Heart left ventricle (tissue), 16 donors: ENCODE results near the gene MCTP1. TPM values are rescaled to one million over a fixed set of nuclear protein-coding genes. Genes with fewer than 3 reads are reported as not detected.

Experiments
- ATAC-seq, 4 donors: fragments of 200-7000 bp; cut with Tn5 transposase; one replicate each; pipeline ENCODE4 v1.9.1; 2020 to 2022; ENCODE audit warnings: moderate library complexity in 4 of 4, mild to moderate bottlenecking in 3 of 4, moderate number of reproducible peaks in 1 of 4
- DNase-seq, 5 donors: peaks; one replicate each; pipeline ENCODE4 v3.0.0-alpha.2; 2020
- H3K27ac ChIP-seq, 12 donors: fragments of 200-600 bp; sonication (generic) in 4 of 12; one replicate each; pipeline versions ENCODE4 v1.5.0 to v1.8.0; 2016 to 2022; ENCODE audit warnings: mild to moderate bottlenecking in 2 of 12
- H3K27me3 ChIP-seq, 9 donors: fragments of 200-600 bp; sonication (generic) in 2 of 9; one replicate each; pipeline versions ENCODE4 v1.5.1 to v1.8.0; 2016 to 2022; ENCODE audit warnings: mild to moderate bottlenecking in 3 of 9
- H3K36me3 ChIP-seq, 9 donors: fragments of 200-600 bp; sonication (generic) in 2 of 9; one replicate each; pipeline versions ENCODE4 v1.5.0 to v1.8.0; 2018 to 2022; ENCODE audit warnings: mild to moderate bottlenecking in 2 of 9
- H3K4me1 ChIP-seq, 12 donors: fragments of 200-600 bp; sonication (generic) in 4 of 12; one replicate each; pipeline versions ENCODE4 v1.5.0 to v1.8.0; 2016 to 2022; ENCODE audit warnings: mild to moderate bottlenecking in 3 of 12
- H3K4me3 ChIP-seq, 12 donors: fragments of 200-600 bp; sonication (generic) in 4 of 12; one replicate each; pipeline versions ENCODE4 v1.5.0 to v1.8.0; 2017 to 2022; ENCODE audit warnings: mild to moderate bottlenecking in 9 of 12, moderate library complexity in 4 of 12
- H3K9me3 ChIP-seq, 12 donors: fragments of 200-600 bp; sonication (generic) in 4 of 12; one replicate each; pipeline versions ENCODE4 v1.5.0 to v1.8.0; 2016 to 2022; ENCODE audit warnings: mild to moderate bottlenecking in 1 of 12
- POLR2A ChIP-seq, 2 donors: fragments of 450-650 bp; IDR thresholded peaks; one replicate each; pipeline ENCODE4 v1.6.1; 2017; ENCODE audit warnings: antibody characterized with exemption in 2 of 2, mild to moderate bottlenecking in 2 of 2, moderate library complexity in 2 of 2
- WGBS, 4 donors: extraction: QIAGEN DNeasy Blood & Tissue Kit in 2 of 4; methylation state at CpG; one replicate each; pipeline versions ENCODE4 v1.1.5 to v1.1.7; 2013 to 2018; 5-methylcytosine and 5-hydroxymethylcytosine counted together
- intact Hi-C, 10 donors: fragments of 100-400 bp; cut with DNase I; formaldehyde crosslinking; loops; one replicate each; pipeline versions ENCODE4 v1.11.1 to v1.14.2; 2022
- polyA plus RNA-seq, 2 donors: library from polyadenylated mRNA; stranded (reverse); fragments of 200-250 nt; gene quantifications; one replicate each; pipeline ENCODE4 v1.2.3, GENCODE V29; 2013
- total RNA-seq, 9 donors: library from RNA; depleted of rRNA in 2 of 9; stranded (reverse); fragments of >200 nt in 2 of 9; fragmentation: NEBNext Ultra II Directional in 3 of 9; extraction: Animal tissue kit (Norgen Biotek cat#: 25700) in 3 of 9; gene quantifications; one replicate each; pipeline versions ENCODE4 v1.1.0 to v1.2.4, GENCODE V29; 2016 to 2023
- TF ChIP-seq, protein P1 (sequence below), 12 donors: fragments of 200-600 bp; sonication (generic) in 4 of 12; IDR thresholded peaks; one replicate each; pipeline versions ENCODE4 v1.5.0 to v1.8.0; 2018 to 2022; ENCODE audit warnings: antibody characterized with exemption in 12 of 12, mild to moderate bottlenecking in 5 of 12
- donor health status: ischemic (EF 13 %, LVEDD 7.1; RV severe dilation, severe dysfunction).
- donor health status: healthy with polysubstance abuse.
- donor health status: DM: no; HTN: yes; CAD: no.
- donor health status: DM: no; HTN: no; CAD: no.
- donor health status: ischemic (EF 25% LVEDD 6.9; RV normal size, moderate dysfunction).
- donor health status: ischemic (EF 25% LVEDD 5.7; RV mildly dilated, moderate dysfunction).
- donor health status: healthy.
- donor health status: DM: yes; HTN: yes; CAD: no.
- donor health status: ischemic (EF 35%, LVEDD 5.7; RV mildly dilated, moderate dysfunction).
- donor health status: nonischemic (EF 11% LVEDD 7.7; RV severe dilation, severe dysfunction).
- donor health status: DM: yes; HTN: yes; CAD: no.
- donor health status: PGD.
- donor health status: ischemic (EF 29% LVEDD 5.4; RV normal size, mild dysfunction).
- donor health status: nonischemic (EF 23%, LVEDD 6.1; RV moderate dilation, normal function).

Gene MCTP1
- total and polyA plus RNA-seq, 11 donors, result 0.91 to 28.4 (median 6.1) TPM

DNA sequence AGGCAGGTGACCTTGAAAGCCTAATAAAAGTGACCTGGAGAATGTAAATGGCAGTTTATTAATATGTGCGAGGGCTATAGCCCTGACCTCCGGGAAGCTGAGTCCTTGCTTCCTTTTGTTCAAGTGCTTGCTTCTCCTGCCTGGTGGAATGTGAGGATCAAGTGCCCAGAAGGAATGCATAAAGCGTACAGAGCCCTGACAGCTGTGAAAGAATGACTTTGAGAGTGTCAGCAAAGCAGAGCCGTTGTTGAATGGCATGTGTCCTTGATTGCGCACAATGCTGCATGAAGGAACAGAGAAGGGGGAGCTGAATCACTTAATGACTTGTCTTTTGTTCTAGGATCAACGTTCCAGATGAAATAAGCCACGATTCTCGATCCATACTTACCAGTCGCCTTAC is 533.4 kb downstream of the MCTP1 start:
- ATAC-seq (peak in 2 of 4 donors; percentile 38 to 45), DNase-seq (no peak)
- H3K4me1 ChIP-seq, result peaks cover 0 to 6% (median 0%) of the 10 kb centered on the region in 12 donors
- TF ChIP-seq POLR2A (IDR thresholded peaks at IDR 0.05), result no peak
- TF ChIP-seq, protein P1, sequence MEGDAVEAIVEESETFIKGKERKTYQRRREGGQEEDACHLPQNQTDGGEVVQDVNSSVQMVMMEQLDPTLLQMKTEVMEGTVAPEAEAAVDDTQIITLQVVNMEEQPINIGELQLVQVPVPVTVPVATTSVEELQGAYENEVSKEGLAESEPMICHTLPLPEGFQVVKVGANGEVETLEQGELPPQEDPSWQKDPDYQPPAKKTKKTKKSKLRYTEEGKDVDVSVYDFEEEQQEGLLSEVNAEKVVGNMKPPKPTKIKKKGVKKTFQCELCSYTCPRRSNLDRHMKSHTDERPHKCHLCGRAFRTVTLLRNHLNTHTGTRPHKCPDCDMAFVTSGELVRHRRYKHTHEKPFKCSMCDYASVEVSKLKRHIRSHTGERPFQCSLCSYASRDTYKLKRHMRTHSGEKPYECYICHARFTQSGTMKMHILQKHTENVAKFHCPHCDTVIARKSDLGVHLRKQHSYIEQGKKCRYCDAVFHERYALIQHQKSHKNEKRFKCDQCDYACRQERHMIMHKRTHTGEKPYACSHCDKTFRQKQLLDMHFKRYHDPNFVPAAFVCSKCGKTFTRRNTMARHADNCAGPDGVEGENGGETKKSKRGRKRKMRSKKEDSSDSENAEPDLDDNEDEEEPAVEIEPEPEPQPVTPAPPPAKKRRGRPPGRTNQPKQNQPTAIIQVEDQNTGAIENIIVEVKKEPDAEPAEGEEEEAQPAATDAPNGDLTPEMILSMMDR (IDR thresholded peaks at IDR 0.05), result no peak
- 52 to 68% (median 56%) methylated on average over 9 of the region's 9 CpGs for WGBS, 4 donors
- no peaks in the 10 kb centered on the region for H3K27me3 ChIP-seq
- H3K9me3 ChIP-seq, result no peaks in the 10 kb centered on the region
- intact Hi-C loops, result no loop called here
- H3K36me3 ChIP-seq, result no peaks in the 10 kb centered on the region
- no peak overlapping the region for H3K27ac ChIP-seq
- H3K4me3 ChIP-seq, result no peak overlapping the region

DNA sequence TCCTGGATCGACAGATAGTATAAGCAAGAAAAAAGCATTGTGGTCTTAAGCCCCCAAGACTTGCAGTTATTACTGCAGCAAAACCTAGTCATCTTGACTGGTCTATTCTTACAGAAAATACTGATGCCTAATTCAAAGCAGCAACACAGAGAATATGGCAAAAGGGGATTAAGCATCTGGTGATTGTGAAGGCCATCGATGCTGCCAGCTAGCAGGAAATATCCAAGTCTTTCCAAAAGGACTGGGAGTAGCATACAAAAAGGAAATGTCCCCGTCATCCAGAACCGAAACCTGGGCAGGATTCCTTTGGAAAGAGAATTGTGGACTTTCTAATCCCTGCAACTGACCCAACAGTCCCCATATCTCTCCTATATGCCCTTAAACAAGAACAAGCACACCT is 534.2 kb downstream of the MCTP1 start:
- Histone ChIP-seq H3K27me3 (no peaks in the 10 kb centered on the region), H3K9me3 (no peaks in the 10 kb centered on the region), H3K27ac (no peak overlapping the region), H3K36me3 (no peaks in the 10 kb centered on the region), H3K4me3 (no peak overlapping the region), H3K4me1 (peaks cover 0 to 6% (median 0%) of the 10 kb centered on the region in 12 donors)
- no peak for ATAC-seq
- WGBS, 4 donors, result 75 to 91% (median 86%) methylated on average over 4 of the region's 4 CpGs
- intact Hi-C loops, result no loop called here
- no peak for DNase-seq
- TF ChIP-seq, protein P1 (IDR thresholded peaks at IDR 0.05), result no peak
- no peak for TF ChIP-seq POLR2A (IDR thresholded peaks at IDR 0.05)

DNA sequence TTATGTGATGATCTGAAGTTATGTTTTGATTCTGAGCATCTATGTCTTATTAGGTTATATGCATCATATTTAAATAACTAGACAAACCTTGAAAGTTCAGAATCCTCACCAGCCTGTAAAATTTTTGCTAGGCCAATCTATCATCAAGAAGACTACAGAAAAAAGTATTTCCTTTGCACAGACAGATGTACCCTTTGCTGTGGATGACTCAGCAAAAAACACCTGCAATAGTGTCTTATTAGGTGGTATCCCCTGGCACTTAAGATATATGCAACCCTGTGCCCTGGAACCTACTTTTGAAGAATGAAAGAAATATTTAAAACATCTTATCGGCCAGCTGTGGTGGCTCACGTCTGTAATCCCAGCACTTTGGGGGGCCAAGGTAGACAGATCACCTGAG is 535.9 kb downstream of the MCTP1 start:
- H3K4me1 ChIP-seq, result peaks cover 0 to 6% (median 0%) of the 10 kb centered on the region in 12 donors
- no peak for ATAC-seq
- TF ChIP-seq, protein P1 (IDR thresholded peaks at IDR 0.05), result no peak
- no peak for TF ChIP-seq POLR2A (IDR thresholded peaks at IDR 0.05)
- WGBS, 4 donors, result 73 to 90% (median 82%) methylated on average over 2 of the region's 2 CpGs
- H3K27me3 ChIP-seq, result no peaks in the 10 kb centered on the region
- no peak for DNase-seq
- H3K27ac ChIP-seq, result no peak overlapping the region
- H3K4me3 ChIP-seq, result no peak overlapping the region
- H3K9me3 ChIP-seq, result no peaks in the 10 kb centered on the region
- intact Hi-C loops, result no loop called here
- no peaks in the 10 kb centered on the region for H3K36me3 ChIP-seq

DNA sequence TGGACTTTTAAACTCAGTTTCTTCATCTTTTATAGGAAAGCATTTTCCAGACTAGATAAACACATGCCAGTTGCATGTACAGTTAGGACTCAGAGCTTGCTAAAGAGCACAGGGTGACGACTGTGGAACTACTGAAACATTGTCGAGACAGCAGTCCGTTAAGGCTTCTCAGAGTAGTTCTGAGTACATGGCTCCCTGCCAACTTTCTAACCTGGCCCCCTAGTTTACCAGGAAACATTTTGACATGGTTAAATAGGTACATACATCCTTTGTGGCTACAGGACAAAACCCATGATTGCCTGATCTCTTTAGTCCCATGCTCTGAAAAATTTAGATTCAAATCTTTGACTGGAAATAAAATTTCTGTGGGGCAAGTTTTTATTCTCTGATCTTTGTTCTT is 536.7 kb downstream of the MCTP1 start:
- WGBS, 4 donors, result 49 to 64% (median 55%) methylated on average over 3 of the region's 3 CpGs
- TF ChIP-seq POLR2A (IDR thresholded peaks at IDR 0.05), result no peak
- TF ChIP-seq, protein P1 (IDR thresholded peaks at IDR 0.05), result no peak
- intact Hi-C loops, result no loop called here
- no peak overlapping the region for H3K4me3 ChIP-seq
- H3K27ac ChIP-seq, result no peak overlapping the region
- peaks cover 0 to 6% (median 0%) of the 10 kb centered on the region in 12 donors for H3K4me1 ChIP-seq
- no peak for ATAC-seq
- no peak for DNase-seq
- no peaks in the 10 kb centered on the region for H3K27me3 ChIP-seq
- no peaks in the 10 kb centered on the region for H3K9me3 ChIP-seq
- no peaks in the 10 kb centered on the region for H3K36me3 ChIP-seq
